IMR-90 (cell line): ENCODE measurements around the gene ADAMTS17. TPM values are rescaled to one million over a fixed set of nuclear protein-coding genes. Genes with fewer than 3 reads are reported as not detected.

Experiments used
- ATAC-seq: fragments of 200-7000 bp; cut with Tn5 transposase; 2 replicates; pipeline ENCODE4 v1.9.1; 2020; ENCODE audit warnings: low read depth, mild to moderate bottlenecking, moderate library complexity
- BruUV-seq: library from RNA; stranded (reverse); fragments of 400-500 nt; replicated peaks from 2 replicates; lab custom pipeline; 2021; lab: Mats Ljungman, UMichigan
- CTCF ChIA-PET: fragments of 300-600 bp; formaldehyde crosslinking; extraction: SDS; loops from one replicate; lab custom pipeline; 2021; ENCODE audit warnings: antibody characterized with exemption; lab: Yijun Ruan, JAX
- POLR2A ChIA-PET: fragments of 300-600 bp; sonication (Branson Sonifier 250); formaldehyde crosslinking; loops from one replicate; lab custom pipeline; 2022; ENCODE audit warnings: antibody characterized with exemption; ENCODE audit not compliant: unreplicated experiment; lab: Charles Lee
- DNase-seq: peaks from one replicate; pipeline ENCODE4 v3.0.0; 2013
- H2AFZ ChIP-seq: replicated peaks from 2 replicates; pipeline ENCODE3; 2013; ENCODE audit warnings: low read length, mild to moderate bottlenecking; ENCODE audit not compliant: poor library complexity
- H2AK5ac ChIP-seq: 2 replicates; pipeline ENCODE4 v1.6.1; 2013; ENCODE audit warnings: low read depth, low read length, inconsistent platforms
- H2AK9ac ChIP-seq: replicated peaks from 2 replicates; pipeline ENCODE3; 2013; ENCODE audit warnings: mild to moderate bottlenecking, low read depth, low read length, moderate library complexity; ENCODE audit not compliant: poor library complexity
- H2BK120ac ChIP-seq: 2 replicates; pipeline ENCODE4 v1.6.1; 2013; ENCODE audit warnings: low read depth, low read length, inconsistent platforms
- H2BK15ac ChIP-seq: 3 replicates; pipeline ENCODE4 v1.6.1; 2013; ENCODE audit warnings: low read depth, low read length, inconsistent platforms
- H2BK20ac ChIP-seq: 2 replicates; pipeline ENCODE4 v1.6.1; 2013; ENCODE audit warnings: low read depth, mild to moderate bottlenecking, inconsistent platforms, low read length, moderate library complexity
- H2BK5ac ChIP-seq: 2 replicates; pipeline ENCODE4 v1.6.1; 2013; ENCODE audit warnings: mild to moderate bottlenecking, low read depth, low read length, inconsistent platforms; ENCODE audit not compliant: poor library complexity, severe bottlenecking
- H3K14ac ChIP-seq: replicated peaks from 2 replicates; pipeline ENCODE4 v1.6.1; 2013; ENCODE audit warnings: low read depth, low read length, inconsistent platforms
- H3K18ac ChIP-seq: 2 replicates; pipeline ENCODE4 v1.6.1; 2013; ENCODE audit warnings: low read depth, low read length, control low read depth
- H3K23ac ChIP-seq: 2 replicates; pipeline ENCODE4 v1.6.1; 2013; ENCODE audit warnings: low read depth, low read length, inconsistent platforms
- H3K27ac ChIP-seq: 2 replicates; pipeline ENCODE4 v1.5.1; 2013; ENCODE audit warnings: mild to moderate bottlenecking, control low read depth, low read length; ENCODE audit not compliant: insufficient read depth
- H3K27me3 ChIP-seq: 2 replicates; pipeline ENCODE4 v1.6.1; 2013; ENCODE audit warnings: low read length; ENCODE audit not compliant: control insufficient read depth, insufficient read depth
- H3K36me3 ChIP-seq: 2 replicates; pipeline ENCODE4 v1.6.1; 2013; ENCODE audit warnings: low read length, mixed read lengths; ENCODE audit not compliant: control insufficient read depth, insufficient read depth
- H3K4ac ChIP-seq: 2 replicates; pipeline ENCODE4 v1.6.1; 2013; ENCODE audit warnings: low read depth, low read length, inconsistent platforms
- H3K4me1 ChIP-seq: 2 replicates; pipeline ENCODE4 v1.6.1; 2013; ENCODE audit warnings: low read length, mixed read lengths; ENCODE audit not compliant: control insufficient read depth, insufficient read depth
- H3K4me2 ChIP-seq: 2 replicates; pipeline ENCODE4 v1.6.1; 2013; ENCODE audit warnings: low read depth, mild to moderate bottlenecking, control low read depth, low read length, moderate library complexity
- H3K4me3 ChIP-seq: 2 replicates; pipeline ENCODE4 v1.5.1; 2013; ENCODE audit warnings: low read depth, mild to moderate bottlenecking, control low read depth, low read length, moderate library complexity; ENCODE audit not compliant: insufficient read depth
- H3K56ac ChIP-seq: 2 replicates; pipeline ENCODE4 v1.6.1; 2013; ENCODE audit warnings: low read length, inconsistent platforms; ENCODE audit not compliant: insufficient read depth; ENCODE audit errors: extremely low read depth
- H3K79me1 ChIP-seq, 2 experiments: 2 replicates each; pipeline ENCODE4 v1.6.1; 2013; ENCODE audit warnings: low read length in 2 of 2, inconsistent platforms in 1 of 2, low read depth in 1 of 2
- H3K9ac ChIP-seq: 2 replicates; pipeline ENCODE4 v1.6.1; 2013; ENCODE audit warnings: low read depth, low read length, control low read depth
- H3K9me1 ChIP-seq: 2 replicates; pipeline ENCODE4 v1.6.1; 2013; ENCODE audit warnings: low read length, inconsistent platforms; ENCODE audit not compliant: insufficient read depth
- H3K9me3 ChIP-seq: 2 replicates; pipeline ENCODE4 v1.6.1; 2013; ENCODE audit warnings: low read length; ENCODE audit not compliant: control insufficient read depth, insufficient read depth
- H4K20me1 ChIP-seq: 2 replicates; pipeline ENCODE4 v1.6.1; 2013; ENCODE audit warnings: low read length, inconsistent platforms; ENCODE audit not compliant: insufficient read depth
- H4K5ac ChIP-seq: 2 replicates; pipeline ENCODE4 v1.6.1; 2013; ENCODE audit warnings: mild to moderate bottlenecking, low read depth, low read length, control low read depth
- H4K8ac ChIP-seq, 2 experiments: 2 replicates each; pipeline ENCODE4 v1.6.1; 2013; ENCODE audit warnings: low read depth in 2 of 2, low read length in 2 of 2, control low read depth in 1 of 2, inconsistent platforms in 1 of 2
- H4K91ac ChIP-seq: 2 replicates; pipeline ENCODE4 v1.6.1; 2013; ENCODE audit warnings: low read depth, low read length, inconsistent platforms; ENCODE audit not compliant: insufficient read depth
- BHLHE40 ChIP-seq: fragments of 150-350 bp; IDR thresholded peaks from 2 replicates; pipeline ENCODE4 v1.6.1; 2016; ENCODE audit warnings: mild to moderate bottlenecking, low read depth, low read length
- CEBPB ChIP-seq: IDR thresholded peaks from 2 replicates; pipeline ENCODE4 v1.6.1; 2012; ENCODE audit warnings: low read depth, low read length, improper control_type of control experiment
- MAZ ChIP-seq: IDR thresholded peaks from 2 replicates; pipeline ENCODE4 v1.6.1; 2012; ENCODE audit warnings: low read depth, mild to moderate bottlenecking, low read length, improper control_type of control experiment, moderate library complexity, borderline replicate concordance
- NFE2L2 ChIP-seq: fragments of 150-350 bp; IDR thresholded peaks from 2 replicates; pipeline ENCODE4 v1.6.1; 2016; ENCODE audit warnings: low read depth, mild to moderate bottlenecking, low read length
- POLR2A ChIP-seq: IDR thresholded peaks from 2 replicates; pipeline ENCODE4 v1.6.1; 2012; ENCODE audit warnings: mild to moderate bottlenecking, low read depth, low read length
- RAD21 ChIP-seq: IDR thresholded peaks from 2 replicates; pipeline ENCODE4 v1.6.1; 2012; ENCODE audit warnings: low read length, improper control_type of control experiment
- RFX5 ChIP-seq: IDR thresholded peaks from 2 replicates; pipeline ENCODE4 v1.8.0; 2012; ENCODE audit warnings: low read depth, mild to moderate bottlenecking, low read length, moderate library complexity
- WGBS, 2 experiments: methylation state at CpG; one replicate each; pipeline versions ENCODE4 v1.1.5 to v1.1.7; 2013; ENCODE audit warnings: missing lambda C conversion rate in 2 of 2; ENCODE audit not compliant: insufficient read length in 1 of 2; ENCODE audit errors: extremely low coverage in 2 of 2; 5-methylcytosine and 5-hydroxymethylcytosine counted together
- dilution Hi-C: fragments of 300-500 bp; cut with HindIII; formaldehyde crosslinking; loops from one replicate; pipeline ENCODE4 v1.14.3; 2018; ENCODE audit warnings: low sequenced_read_pairs; ENCODE audit not compliant: unreplicated experiment
- in situ Hi-C: fragments of 300-500 bp; cut with MboI; formaldehyde crosslinking; loops from 3 replicates; pipeline ENCODE4 v1.14.3; 2019; ENCODE audit warnings: low sequenced_read_pairs, inconsistent platforms, mixed read lengths
- intact Hi-C: fragments of 100-400 bp; cut with micrococcal nuclease; formaldehyde crosslinking; loops from 2 replicates; pipeline ENCODE4 v1.10.0; 2022
- polyA plus RNA-seq, 3 experiments: library from polyadenylated mRNA; depleted of rRNA; stranded (reverse); fragments of >200 nt; gene quantifications; 2 replicates each; pipeline ENCODE4 v1.2.3, GENCODE V29; 2012; ENCODE audit warnings: low replicate concordance in 1 of 3
- total RNA-seq: library from RNA; depleted of rRNA; stranded (reverse); fragments of >200 nt; gene quantifications from 2 replicates; pipeline ENCODE4 v1.2.3, GENCODE V29; 2012
- TF ChIP-seq, protein P1 (sequence below): fragments of 150-350 bp; IDR thresholded peaks from 2 replicates; pipeline ENCODE4 v1.6.1; 2016; ENCODE audit warnings: low read depth, mild to moderate bottlenecking, low read length, moderate library complexity, borderline replicate concordance

Gene ADAMTS17
- total and polyA plus RNA-seq, 2 of the 4 experiments (the other 2 are of a cell fraction), result 0.03 TPM; not detected in 1

DNA sequence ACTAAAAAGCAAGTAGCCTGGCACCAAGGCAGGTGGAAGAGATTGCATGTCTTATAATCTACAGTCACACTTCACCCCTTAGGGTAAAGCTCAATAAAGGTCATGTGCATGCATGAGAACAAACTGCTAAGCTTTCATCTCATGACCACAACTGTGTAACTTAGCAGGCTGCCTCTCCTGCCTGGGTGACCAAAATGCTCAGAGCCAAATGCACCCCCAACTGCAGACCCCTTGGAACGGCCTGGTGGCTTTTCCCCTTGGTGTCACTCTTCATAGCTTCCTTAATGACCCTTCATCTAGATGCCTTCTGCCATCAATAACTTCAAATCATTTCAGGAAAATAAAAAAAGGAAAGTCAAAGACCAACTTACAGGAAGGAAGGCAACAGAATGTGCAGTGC lies 88.1 kb downstream of the ADAMTS17 start:
- H2BK15ac ChIP-seq, result no peak overlapping the region
- BruUV-seq, result no TSS peak
- no peak overlapping the region for H3K4ac ChIP-seq
- POLR2A ChIA-PET, result no interaction called here
- CTCF ChIA-PET, result no interaction called here
- DNase-seq (no peak), ATAC-seq (no peak)
- no peak overlapping the region for H2BK120ac ChIP-seq
- H3K27ac ChIP-seq, result no peak overlapping the region
- H3K9ac ChIP-seq, result no peak overlapping the region
- H3K14ac ChIP-seq, result no peak overlapping the region
- no peak overlapping the region for H2AFZ ChIP-seq
- no peak overlapping the region for H2AK9ac ChIP-seq
- H4K5ac ChIP-seq, result no peak overlapping the region
- intact Hi-C loops (no loop called here), in situ Hi-C loops (no loop called here), dilution Hi-C loops (no loop called here)
- peaks cover 46% of the 10 kb centered on the region for H3K9me3 ChIP-seq
- H3K4me1 ChIP-seq, result no peaks in the 10 kb centered on the region
- H3K9me1 ChIP-seq, result no peaks in the 10 kb centered on the region
- no peak overlapping the region for H3K4me2 ChIP-seq
- no peaks in the 10 kb centered on the region for H3K27me3 ChIP-seq
- no peak overlapping the region for H3K4me3 ChIP-seq
- H4K20me1 ChIP-seq, result no peaks in the 10 kb centered on the region
- H4K91ac ChIP-seq, result no peak overlapping the region
- H3K18ac ChIP-seq, result no peak overlapping the region
- no peak overlapping the region for H2BK5ac ChIP-seq
- no peak overlapping the region for H2BK20ac ChIP-seq
- no peaks in the 10 kb centered on the region for H3K36me3 ChIP-seq
- no peak overlapping the region for H3K56ac ChIP-seq
- no peaks in the 10 kb centered on the region for H3K79me1 ChIP-seq
- H3K23ac ChIP-seq, result no peak overlapping the region
- H4K8ac ChIP-seq, result no peak overlapping the region
- no CpG with 5 or more reads among the region's 1 CpG for WGBS, 2 experiments
- TF ChIP-seq CEBPB (no peak), RFX5 (no peak), RAD21 (no peak), POLR2A (no peak), BHLHE40 (no peak), NFE2L2 (no peak), MAZ (no peak)
- TF ChIP-seq, protein P1, sequence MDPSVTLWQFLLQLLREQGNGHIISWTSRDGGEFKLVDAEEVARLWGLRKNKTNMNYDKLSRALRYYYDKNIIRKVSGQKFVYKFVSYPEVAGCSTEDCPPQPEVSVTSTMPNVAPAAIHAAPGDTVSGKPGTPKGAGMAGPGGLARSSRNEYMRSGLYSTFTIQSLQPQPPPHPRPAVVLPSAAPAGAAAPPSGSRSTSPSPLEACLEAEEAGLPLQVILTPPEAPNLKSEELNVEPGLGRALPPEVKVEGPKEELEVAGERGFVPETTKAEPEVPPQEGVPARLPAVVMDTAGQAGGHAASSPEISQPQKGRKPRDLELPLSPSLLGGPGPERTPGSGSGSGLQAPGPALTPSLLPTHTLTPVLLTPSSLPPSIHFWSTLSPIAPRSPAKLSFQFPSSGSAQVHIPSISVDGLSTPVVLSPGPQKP, result no peak
- no peak overlapping the region for H2AK5ac ChIP-seq
